Panc1 (cell line): ENCODE results near the gene ARHGEF6. TPM values are rescaled to one million over a fixed set of nuclear protein-coding genes. Genes with fewer than 3 reads are reported as not detected.

ENCODE experiments used
- ATAC-seq: fragments of 200-7000 bp; cut with Tn5 transposase; 2 replicates; pipeline ENCODE4 v1.9.1; 2020; ENCODE audit warnings: mild to moderate bottlenecking, moderate library complexity
- BruUV-seq: library from RNA; stranded (reverse); fragments of 400-500 nt; replicated peaks from 2 replicates; lab custom pipeline; 2021; lab: Mats Ljungman, UMichigan
- CTCF ChIA-PET: fragments of 300-600 bp; sonication (Branson Sonifier 250); formaldehyde crosslinking; loops from one replicate; lab custom pipeline; 2022; ENCODE audit warnings: antibody characterized with exemption; lab: Charles Lee
- POLR2A ChIA-PET: fragments of 300-600 bp; sonication (Branson Sonifier 250); formaldehyde crosslinking; loops from one replicate; lab custom pipeline; 2022; ENCODE audit warnings: antibody characterized with exemption; lab: Charles Lee
- DNase-seq: peaks from one replicate; pipeline ENCODE4 v3.0.0-alpha.2; 2010; ENCODE audit warnings: low read depth, low spot score
- H3K27ac ChIP-seq: 2 replicates; pipeline ENCODE4 v1.5.1; 2011; ENCODE audit warnings: mild to moderate bottlenecking, low read length, inconsistent platforms
- H3K27me3 ChIP-seq: fragments of 200-500 bp; sonication (Bioruptor generic); 2 replicates; pipeline ENCODE4 v1.6.0; 2014; ENCODE audit warnings: low read length, inconsistent platforms; ENCODE audit not compliant: control insufficient read depth, insufficient read depth
- H3K36me3 ChIP-seq: fragments of 200-500 bp; sonication (Bioruptor generic); 2 replicates; pipeline ENCODE4 v1.5.1; 2014; ENCODE audit warnings: inconsistent platforms, mild to moderate bottlenecking, low read length, moderate library complexity; ENCODE audit not compliant: control insufficient read depth, insufficient read depth
- H3K4me1 ChIP-seq: 2 replicates; pipeline ENCODE4 v1.5.1; 2011; ENCODE audit warnings: inconsistent platforms, mild to moderate bottlenecking, low read length, moderate library complexity; ENCODE audit not compliant: control insufficient read depth, insufficient read depth
- H3K4me3 ChIP-seq, 2 experiments: 2 replicates each; pipeline ENCODE4 v1.5.1; 2011 to 2012; ENCODE audit warnings: low read depth in 2 of 2, low read length in 2 of 2, mild to moderate bottlenecking in 2 of 2, inconsistent platforms in 1 of 2, moderate library complexity in 1 of 2
- H3K9me3 ChIP-seq: fragments of 200-500 bp; sonication (Bioruptor generic); 2 replicates; pipeline ENCODE4 v1.5.1; 2014; ENCODE audit warnings: low read depth, mild to moderate bottlenecking, inconsistent platforms, low read length, moderate library complexity; ENCODE audit not compliant: control insufficient read depth, insufficient read depth
- POLR2AphosphoS5 ChIP-seq: IDR thresholded peaks from 2 replicates; pipeline ENCODE4 v1.6.1; 2012; ENCODE audit warnings: mild to moderate bottlenecking, low read depth, low read length, moderate library complexity
- SIN3A ChIP-seq: IDR thresholded peaks from 2 replicates; pipeline ENCODE4 v1.6.1; 2012; ENCODE audit warnings: low read depth, mild to moderate bottlenecking, low read length, moderate library complexity, borderline replicate concordance; ENCODE audit not compliant: insufficient read depth
- TCF7L2 ChIP-seq: IDR thresholded peaks from 2 replicates; pipeline ENCODE4 v1.6.1; 2011; ENCODE audit warnings: mild to moderate bottlenecking, low read depth, low read length, inconsistent platforms
- in situ Hi-C: cut with HindIII; loops from 2 replicates; pipeline ENCODE4 v1.10.0; 2016; ENCODE audit warnings: low sequenced_read_pairs, low pct_unique_long_range_greater_than_20kb
- intact Hi-C: fragments of 100-400 bp; cut with micrococcal nuclease; formaldehyde crosslinking; loops from one replicate; pipeline ENCODE4 v1.10.0; 2022; ENCODE audit not compliant: unreplicated experiment
- total RNA-seq: library from RNA; stranded (reverse); gene quantifications from one replicate; pipeline ENCODE4 v1.2.1, GENCODE V29; 2021; ENCODE audit not compliant: unreplicated experiment
- TF ChIP-seq, protein P1 (sequence below), 2 experiments: IDR thresholded peaks; 2 replicates each; pipeline ENCODE4 v1.6.1; 2011 to 2012; ENCODE audit warnings: low read depth in 2 of 2, control low read depth in 1 of 2, low read length in 1 of 2, mild to moderate bottlenecking in 1 of 2, moderate library complexity in 1 of 2; ENCODE audit not compliant: insufficient read depth in 1 of 2
- TF ChIP-seq, protein P2 (sequence below): fragments of 450-650 bp; IDR thresholded peaks from 2 replicates; pipeline ENCODE4 v1.5.1; 2017; ENCODE audit warnings: mild to moderate bottlenecking

Gene ARHGEF6
- total RNA-seq, 1 experiment from 2014 or later, result 35.5 TPM

DNA sequence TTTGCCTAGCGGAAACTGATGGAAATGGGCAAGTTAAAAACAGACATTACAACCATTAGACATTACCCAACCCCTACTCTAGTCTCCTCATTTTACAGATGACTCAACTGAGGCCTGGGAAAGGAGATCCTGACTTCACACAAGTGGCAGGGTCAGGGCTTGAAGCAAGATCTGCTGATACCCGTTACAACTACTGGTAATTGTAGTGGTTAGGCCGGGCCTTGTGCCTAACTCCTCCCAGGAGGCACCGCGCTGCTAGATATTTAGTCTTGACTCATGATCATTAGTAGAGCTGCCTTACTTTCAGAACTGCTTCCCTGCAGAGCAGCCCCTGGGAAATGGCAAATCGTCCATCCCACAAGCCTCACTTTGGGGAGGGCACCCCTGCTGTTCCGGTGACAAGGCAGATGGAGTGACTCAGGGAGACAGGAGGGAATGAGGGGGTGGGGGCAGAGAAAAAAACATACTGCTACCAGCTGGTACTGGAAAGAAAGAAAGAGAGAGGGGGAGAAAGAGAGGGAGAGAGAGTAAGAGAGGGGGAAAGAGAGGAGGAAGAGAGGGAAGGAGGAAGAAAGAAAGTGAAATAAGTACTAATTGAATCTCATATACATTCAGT lies 12.2 kb downstream of the ARHGEF6 start:
- Histone ChIP-seq H3K27ac (peak overlapping the region; percentile 88), H3K4me3 (peak overlapping the region in 1 of 2 experiments; percentile 15; a peak in 1 of 4 replicates), H3K27me3 (no peaks in the 10 kb centered on the region; the same call in 1 of the 2 replicates), H3K9me3 (no peaks in the 10 kb centered on the region), H3K36me3 (no peaks in the 10 kb centered on the region), H3K4me1 (peaks cover 22% of the 10 kb centered on the region)
- intact Hi-C loops (no loop called here), in situ Hi-C loops (no loop called here)
- no peak for TF ChIP-seq SIN3A
- TF ChIP-seq, protein P1, sequence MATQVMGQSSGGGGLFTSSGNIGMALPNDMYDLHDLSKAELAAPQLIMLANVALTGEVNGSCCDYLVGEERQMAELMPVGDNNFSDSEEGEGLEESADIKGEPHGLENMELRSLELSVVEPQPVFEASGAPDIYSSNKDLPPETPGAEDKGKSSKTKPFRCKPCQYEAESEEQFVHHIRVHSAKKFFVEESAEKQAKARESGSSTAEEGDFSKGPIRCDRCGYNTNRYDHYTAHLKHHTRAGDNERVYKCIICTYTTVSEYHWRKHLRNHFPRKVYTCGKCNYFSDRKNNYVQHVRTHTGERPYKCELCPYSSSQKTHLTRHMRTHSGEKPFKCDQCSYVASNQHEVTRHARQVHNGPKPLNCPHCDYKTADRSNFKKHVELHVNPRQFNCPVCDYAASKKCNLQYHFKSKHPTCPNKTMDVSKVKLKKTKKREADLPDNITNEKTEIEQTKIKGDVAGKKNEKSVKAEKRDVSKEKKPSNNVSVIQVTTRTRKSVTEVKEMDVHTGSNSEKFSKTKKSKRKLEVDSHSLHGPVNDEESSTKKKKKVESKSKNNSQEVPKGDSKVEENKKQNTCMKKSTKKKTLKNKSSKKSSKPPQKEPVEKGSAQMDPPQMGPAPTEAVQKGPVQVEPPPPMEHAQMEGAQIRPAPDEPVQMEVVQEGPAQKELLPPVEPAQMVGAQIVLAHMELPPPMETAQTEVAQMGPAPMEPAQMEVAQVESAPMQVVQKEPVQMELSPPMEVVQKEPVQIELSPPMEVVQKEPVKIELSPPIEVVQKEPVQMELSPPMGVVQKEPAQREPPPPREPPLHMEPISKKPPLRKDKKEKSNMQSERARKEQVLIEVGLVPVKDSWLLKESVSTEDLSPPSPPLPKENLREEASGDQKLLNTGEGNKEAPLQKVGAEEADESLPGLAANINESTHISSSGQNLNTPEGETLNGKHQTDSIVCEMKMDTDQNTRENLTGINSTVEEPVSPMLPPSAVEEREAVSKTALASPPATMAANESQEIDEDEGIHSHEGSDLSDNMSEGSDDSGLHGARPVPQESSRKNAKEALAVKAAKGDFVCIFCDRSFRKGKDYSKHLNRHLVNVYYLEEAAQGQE (IDR thresholded peaks at IDR 0.05; ENCODE audit: insufficient read depth in 1 of 2, low read depth in 2 of 2, low read length in 1 of 2), result no peak
- TF ChIP-seq, protein P2, sequence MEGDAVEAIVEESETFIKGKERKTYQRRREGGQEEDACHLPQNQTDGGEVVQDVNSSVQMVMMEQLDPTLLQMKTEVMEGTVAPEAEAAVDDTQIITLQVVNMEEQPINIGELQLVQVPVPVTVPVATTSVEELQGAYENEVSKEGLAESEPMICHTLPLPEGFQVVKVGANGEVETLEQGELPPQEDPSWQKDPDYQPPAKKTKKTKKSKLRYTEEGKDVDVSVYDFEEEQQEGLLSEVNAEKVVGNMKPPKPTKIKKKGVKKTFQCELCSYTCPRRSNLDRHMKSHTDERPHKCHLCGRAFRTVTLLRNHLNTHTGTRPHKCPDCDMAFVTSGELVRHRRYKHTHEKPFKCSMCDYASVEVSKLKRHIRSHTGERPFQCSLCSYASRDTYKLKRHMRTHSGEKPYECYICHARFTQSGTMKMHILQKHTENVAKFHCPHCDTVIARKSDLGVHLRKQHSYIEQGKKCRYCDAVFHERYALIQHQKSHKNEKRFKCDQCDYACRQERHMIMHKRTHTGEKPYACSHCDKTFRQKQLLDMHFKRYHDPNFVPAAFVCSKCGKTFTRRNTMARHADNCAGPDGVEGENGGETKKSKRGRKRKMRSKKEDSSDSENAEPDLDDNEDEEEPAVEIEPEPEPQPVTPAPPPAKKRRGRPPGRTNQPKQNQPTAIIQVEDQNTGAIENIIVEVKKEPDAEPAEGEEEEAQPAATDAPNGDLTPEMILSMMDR, result no peak
- no peak for TF ChIP-seq POLR2AphosphoS5
- TF ChIP-seq TCF7L2, result no peak
- no TSS peak for BruUV-seq
- ATAC-seq (peak; percentile 59), DNase-seq (no peak)
- CTCF ChIA-PET, result no interaction called here
- POLR2A ChIA-PET, result no interaction called here

DNA sequence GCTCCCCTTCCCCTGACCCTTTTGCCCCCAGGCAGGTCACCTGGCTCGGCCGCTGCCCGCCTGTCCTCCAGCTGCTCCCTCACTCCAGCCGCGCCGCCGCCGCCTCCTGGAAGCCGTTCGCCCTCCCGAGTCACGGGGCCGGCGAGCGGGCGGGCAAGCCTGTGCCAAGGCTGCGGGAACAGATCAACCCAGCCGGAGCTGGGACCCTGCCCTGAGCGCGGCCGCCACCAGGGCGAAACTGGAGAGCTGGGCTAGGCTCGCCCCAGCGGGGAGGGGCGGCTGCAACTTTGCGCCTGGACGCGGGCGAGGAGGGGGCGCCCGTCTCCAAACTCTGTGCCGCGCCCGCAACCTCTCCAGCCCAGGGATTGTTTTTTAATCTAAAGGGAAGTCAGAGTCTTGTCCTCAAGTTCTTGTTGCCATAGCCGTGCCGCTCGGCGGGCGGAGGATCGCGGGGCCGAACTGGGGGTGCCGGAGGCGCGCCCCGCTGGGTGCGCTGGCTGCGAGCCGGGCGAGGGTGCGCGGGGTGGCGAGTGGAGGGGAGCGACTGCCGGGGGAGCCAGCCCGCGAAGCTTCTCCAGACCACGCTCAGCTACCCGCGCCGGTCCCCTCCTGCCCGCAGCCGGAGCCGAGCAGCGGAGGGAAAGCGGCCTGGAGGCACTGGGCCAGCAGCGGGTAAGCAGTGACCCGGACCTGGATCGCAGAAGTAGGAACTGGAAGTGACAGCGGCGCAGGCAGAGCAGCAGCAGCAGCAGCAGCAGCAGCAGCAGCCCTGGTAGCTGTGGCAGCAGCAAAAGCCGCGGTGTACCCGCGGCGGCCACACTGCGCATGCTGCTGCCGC lies 13.4 kb downstream of the ARHGEF6 start:
- intact Hi-C loops (no loop called here), in situ Hi-C loops (no loop called here)
- ChIA-PET CTCF (interaction anchor here (0.6 kb wide), 1 partner anchor 59 kb away, joined by 7 read pairs; no protein-coding TSS in a partner anchor), POLR2A (no interaction called here)
- H3K36me3 ChIP-seq, result no peaks in the 10 kb centered on the region
- H3K27me3 ChIP-seq, result no peaks in the 10 kb centered on the region; the same call in 1 of the 2 replicates
- ATAC-seq (peak; percentile 88), DNase-seq (no peak)
- no peaks in the 10 kb centered on the region for H3K9me3 ChIP-seq
- H3K27ac ChIP-seq, result peak overlapping the region; percentile 88
- H3K4me3 ChIP-seq, result peak overlapping the region; percentile 57
- no TSS peak for BruUV-seq
- TF ChIP-seq, protein P2, result peak; percentile 63
- TF ChIP-seq TCF7L2, result no peak
- TF ChIP-seq, protein P1 (IDR thresholded peaks at IDR 0.05; ENCODE audit: insufficient read depth in 1 of 2, low read depth in 2 of 2, low read length in 1 of 2), result peak in 1 of 2 experiments; percentile 31; a peak in 1 of 4 replicates
- no peak for TF ChIP-seq POLR2AphosphoS5
- TF ChIP-seq SIN3A, result no peak
- H3K4me1 ChIP-seq, result peaks cover 22% of the 10 kb centered on the region
